GM23338 (cell line): Measurements from ENCODE around the gene ZNF346. TPM values are rescaled to one million over a fixed set of nuclear protein-coding genes. Genes with fewer than 3 reads are reported as not detected.

ENCODE experiments used
- ATAC-seq: fragments of 200-7000 bp; cut with Tn5 transposase; 3 replicates; pipeline ENCODE4 v1.9.1; 2020
- DNase-seq: peaks from one replicate; pipeline ENCODE4 v3.0.0-alpha.2; 2015; ENCODE audit warnings: low spot score
- H2AFZ ChIP-seq: fragments of 200-600 bp; sonication (generic); 2 replicates; pipeline ENCODE4 v1.8.0; 2016; ENCODE audit warnings: antibody characterized with exemption, mild to moderate bottlenecking, moderate library complexity
- H3F3A ChIP-seq: fragments of 200-600 bp; sonication (generic); replicated peaks from 2 replicates; pipeline ENCODE4 v1.8.0; 2017; ENCODE audit warnings: antibody characterized with exemption, mixed run types, low read depth
- H3K27ac ChIP-seq: fragments of 200-600 bp; sonication (generic); 2 replicates; pipeline ENCODE4 v1.6.1; 2016; ENCODE audit warnings: low read depth
- H3K27me3 ChIP-seq: fragments of 200-600 bp; sonication (generic); 2 replicates; pipeline ENCODE4 v1.8.0; 2016; ENCODE audit warnings: mild to moderate bottlenecking, mixed run types, moderate library complexity; ENCODE audit not compliant: insufficient read depth
- H3K36me3 ChIP-seq: fragments of 200-600 bp; sonication (generic); 2 replicates; pipeline ENCODE4 v1.8.0; 2016; ENCODE audit warnings: mild to moderate bottlenecking; ENCODE audit not compliant: insufficient read depth
- H3K4me1 ChIP-seq: fragments of 200-600 bp; sonication (generic); 2 replicates; pipeline ENCODE4 v1.8.0; 2016; ENCODE audit warnings: mild to moderate bottlenecking, moderate library complexity; ENCODE audit not compliant: insufficient read depth
- H3K4me2 ChIP-seq: fragments of 200-600 bp; sonication (generic); 2 replicates; pipeline ENCODE4 v1.7.1; 2017; ENCODE audit warnings: mixed run types
- H3K4me3 ChIP-seq: fragments of 200-600 bp; sonication (generic); 2 replicates; pipeline ENCODE4 v1.6.1; 2016; ENCODE audit warnings: mixed run types
- H3K79me2 ChIP-seq: fragments of 200-600 bp; sonication (generic); replicated peaks from 2 replicates; pipeline ENCODE4 v1.8.0; 2017; ENCODE audit warnings: mild to moderate bottlenecking; ENCODE audit not compliant: insufficient read depth
- H3K9me2 ChIP-seq: fragments of 200-600 bp; sonication (generic); 2 replicates; pipeline ENCODE4 v1.8.0; 2017; ENCODE audit not compliant: insufficient read depth
- H4K20me1 ChIP-seq: fragments of 200-600 bp; sonication (generic); replicated peaks from 2 replicates; pipeline ENCODE4 v1.8.0; 2017; ENCODE audit warnings: mild to moderate bottlenecking; ENCODE audit not compliant: insufficient read depth
- H3K27ac Mint-ChIP-seq: 2 replicates; pipeline ENCODE4 v1.8.0; 2020; ENCODE audit warnings: inconsistent platforms, mild to moderate bottlenecking, moderate library complexity, mixed read lengths
- H3K27me3 Mint-ChIP-seq: 3 replicates; pipeline ENCODE4 v1.8.0; 2022; ENCODE audit warnings: low read depth, mild to moderate bottlenecking, moderate library complexity, mixed read lengths, inconsistent platforms; ENCODE audit not compliant: insufficient read depth, poor library complexity
- H3K36me3 Mint-ChIP-seq: 3 replicates; pipeline ENCODE4 v1.8.0; 2021; ENCODE audit warnings: low read depth, mild to moderate bottlenecking, inconsistent platforms, moderate library complexity, mixed read lengths
- H3K4me1 Mint-ChIP-seq: 3 replicates; pipeline ENCODE4 v1.8.0; 2020; ENCODE audit warnings: mild to moderate bottlenecking, inconsistent platforms, mixed read lengths
- H3K4me3 Mint-ChIP-seq: 3 replicates; pipeline ENCODE4 v1.8.0; 2021; ENCODE audit warnings: moderate library complexity, mild to moderate bottlenecking, inconsistent platforms, mixed read lengths
- H3K9me3 Mint-ChIP-seq: 3 replicates; pipeline ENCODE4 v1.8.0; 2020; ENCODE audit warnings: moderate library complexity, mild to moderate bottlenecking, inconsistent platforms, mixed read lengths
- CREB1 ChIP-seq: fragments of 250-450 bp; sonication (Bioruptor Pico); IDR thresholded peaks from 2 replicates; pipeline ENCODE4 v1.5.0; 2020; ENCODE audit warnings: low read depth, mild to moderate bottlenecking, moderate library complexity
- CTCF ChIP-seq, 2 experiments: fragments of 200-600 bp in 1 of 2; sonication (generic) in 1 of 2; conservative IDR thresholded peaks; 2 replicates each; pipeline versions ENCODE4 v1.5.1 to v1.6.1; 2016 to 2017; ENCODE audit warnings: antibody characterized with exemption in 2 of 2, low read depth in 2 of 2, mild to moderate bottlenecking in 2 of 2, moderate library complexity in 1 of 2
- EZH2 ChIP-seq: fragments of 200-600 bp; sonication (generic); IDR thresholded peaks from one replicate; pipeline ENCODE4 v1.8.0; 2017; ENCODE audit warnings: antibody characterized with exemption, mild to moderate bottlenecking, low read depth; ENCODE audit not compliant: unreplicated experiment
- EZH2phosphoT487 ChIP-seq: fragments of 200-600 bp; sonication (generic); IDR thresholded peaks from one replicate; pipeline ENCODE4 v1.8.1; 2018; ENCODE audit warnings: antibody characterized with exemption; ENCODE audit not compliant: unreplicated experiment
- JUNB ChIP-seq: IDR thresholded peaks from one replicate; pipeline ENCODE4 v1.6.1; 2016; ENCODE audit warnings: antibody characterized with exemption; ENCODE audit not compliant: unreplicated experiment
- NANOG ChIP-seq: IDR thresholded peaks from 2 replicates; pipeline ENCODE4 v1.6.1; 2016; ENCODE audit warnings: antibody characterized with exemption, borderline replicate concordance
- POLR2AphosphoS5 ChIP-seq: IDR thresholded peaks from 2 replicates; pipeline ENCODE4 v1.6.1; 2016; ENCODE audit warnings: antibody characterized with exemption, low read depth
- REST ChIP-seq: IDR thresholded peaks from one replicate; pipeline ENCODE4 v1.6.1; 2018; ENCODE audit warnings: antibody characterized with exemption; ENCODE audit not compliant: unreplicated experiment
- STAT1 ChIP-seq: IDR thresholded peaks from one replicate; pipeline ENCODE4 v1.6.1; 2016; ENCODE audit warnings: antibody characterized with exemption; ENCODE audit not compliant: unreplicated experiment
- ZNF114 ChIP-seq: fragments of 250-450 bp; sonication (Bioruptor Pico); IDR thresholded peaks from 2 replicates; pipeline ENCODE4 v1.5.0; 2020; ENCODE audit warnings: mild to moderate bottlenecking, moderate library complexity
- ZNF331 ChIP-seq: fragments of 250-450 bp; sonication (Bioruptor Pico); IDR thresholded peaks from 2 replicates; pipeline ENCODE4 v1.5.0; 2020; ENCODE audit warnings: low read depth, mild to moderate bottlenecking, moderate library complexity
- ZNF462 ChIP-seq: fragments of 250-450 bp; sonication (Bioruptor Pico); IDR thresholded peaks from 2 replicates; pipeline ENCODE4 v1.5.0; 2020; ENCODE audit warnings: mild to moderate bottlenecking, moderate library complexity
- polyA plus RNA-seq: library from polyadenylated mRNA; unstranded; fragments of >200 nt; fragmentation: Nextera tagmentation; extraction: Ambion mirVana; gene quantifications from 2 replicates; pipeline ENCODE4 v1.2.1, GENCODE V29; 2016
- total RNA-seq: library from RNA; depleted of rRNA; stranded (reverse); fragments of >200 nt; shearing (Covaris generic); gene quantifications from 2 replicates; pipeline ENCODE4 v1.2.3, GENCODE V29; 2014
- TF ChIP-seq, protein P1 (sequence below): IDR thresholded peaks from 2 replicates; pipeline ENCODE4 v1.6.1; 2016; ENCODE audit warnings: antibody characterized with exemption

ZNF346 gene
- total and polyA plus RNA-seq, 2 experiments from 2014 or later, result 11.0 to 27.2 TPM

GRCh38 chr5:177044641-177045040 is 22.1 kb downstream of the ZNF346 start:
- DNase-seq (no peak), ATAC-seq (no peak)
- no peaks in the 10 kb centered on the region for H3F3A ChIP-seq
- no peak overlapping the region for H3K4me2 ChIP-seq
- Mint-ChIP-seq H3K4me1 (no peaks in the 10 kb centered on the region), H3K36me3 (peaks cover 26% of the 10 kb centered on the region), H3K9me3 (no peaks in the 10 kb centered on the region), H3K4me3 (no peak overlapping the region), H3K27me3 (no peaks in the 10 kb centered on the region), H3K27ac (no peak overlapping the region)
- peaks cover 12% of the 10 kb centered on the region; the same call in 1 of the 2 replicates for H3K36me3 ChIP-seq
- H3K4me1 ChIP-seq, result no peaks in the 10 kb centered on the region
- H2AFZ ChIP-seq, result no peak overlapping the region
- H3K4me3 ChIP-seq, result no peak overlapping the region
- no peaks in the 10 kb centered on the region for H3K79me2 ChIP-seq
- H3K27ac ChIP-seq, result no peak overlapping the region
- TF ChIP-seq EZH2 (no peak), CREB1 (CRISPR knock-in tag) (no peak), ZNF114 (CRISPR knock-in tag) (no peak), REST (no peak), POLR2AphosphoS5 (no peak), JUNB (no peak), NANOG (no peak), ZNF331 (no peak), CTCF (conservative IDR thresholded peaks at IDR 0.05; ENCODE audit: low read depth in 2 of 2) (no peak), ZNF462 (no peak), STAT1 (no peak), EZH2phosphoT487 (no peak)
- TF ChIP-seq, protein P1, sequence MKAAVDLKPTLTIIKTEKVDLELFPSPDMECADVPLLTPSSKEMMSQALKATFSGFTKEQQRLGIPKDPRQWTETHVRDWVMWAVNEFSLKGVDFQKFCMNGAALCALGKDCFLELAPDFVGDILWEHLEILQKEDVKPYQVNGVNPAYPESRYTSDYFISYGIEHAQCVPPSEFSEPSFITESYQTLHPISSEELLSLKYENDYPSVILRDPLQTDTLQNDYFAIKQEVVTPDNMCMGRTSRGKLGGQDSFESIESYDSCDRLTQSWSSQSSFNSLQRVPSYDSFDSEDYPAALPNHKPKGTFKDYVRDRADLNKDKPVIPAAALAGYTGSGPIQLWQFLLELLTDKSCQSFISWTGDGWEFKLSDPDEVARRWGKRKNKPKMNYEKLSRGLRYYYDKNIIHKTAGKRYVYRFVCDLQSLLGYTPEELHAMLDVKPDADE, result no peak
- no peaks in the 10 kb centered on the region for H3K27me3 ChIP-seq
- no peaks in the 10 kb centered on the region for H3K9me2 ChIP-seq
- peaks cover 4% of the 10 kb centered on the region; the same call in 1 of the 2 replicates for H4K20me1 ChIP-seq
